SU-DHL-6 (cell line): Measurements from ENCODE around the gene GET4.

Experiments
- H2AFZ ChIP-seq: fragments of 200-600 bp; sonication (generic); 2 replicates; pipeline ENCODE4 v1.6.1; 2014; ENCODE audit warnings: low read depth, mild to moderate bottlenecking, moderate library complexity, mixed read lengths, antibody characterized with exemption, low read length; ENCODE audit not compliant: severe bottlenecking
- H3F3A ChIP-seq: fragments of 200-600 bp; shearing (Covaris generic); 2 replicates; pipeline ENCODE4 v1.6.0; 2016; ENCODE audit warnings: antibody characterized with exemption, mild to moderate bottlenecking; ENCODE audit not compliant: insufficient read depth
- H3K27ac ChIP-seq: fragments of 200-600 bp; sonication (generic); 2 replicates; pipeline ENCODE4 v1.5.1; 2016; ENCODE audit warnings: low read depth, mild to moderate bottlenecking, low read length, moderate library complexity, mixed read lengths
- H3K27me3 ChIP-seq: fragments of 200-600 bp; sonication (generic), shearing (Covaris generic); 2 replicates; pipeline ENCODE4 v1.6.0; 2014; ENCODE audit warnings: mild to moderate bottlenecking, low read length
- H3K36me3 ChIP-seq: fragments of 200-600 bp; sonication (generic); 2 replicates; pipeline ENCODE4 v1.6.1; 2014; ENCODE audit warnings: mild to moderate bottlenecking, low read length, mixed read lengths
- H3K4me2 ChIP-seq: fragments of 300-600, 200-600 bp; shearing (Covaris generic), sonication (generic); 2 replicates; pipeline ENCODE4 v1.6.0; 2014; ENCODE audit warnings: low read length, low read depth, mild to moderate bottlenecking; ENCODE audit not compliant: poor library complexity, severe bottlenecking
- H3K4me3 ChIP-seq: fragments of 200-600 bp; sonication (generic); 2 replicates; pipeline ENCODE4 v1.5.1; 2014; ENCODE audit warnings: antibody characterized with exemption, low read length, mild to moderate bottlenecking, mixed read lengths; ENCODE audit not compliant: insufficient read depth, poor library complexity, severe bottlenecking
- H3K79me2 ChIP-seq: fragments of 200-600 bp; sonication (generic); 2 replicates; pipeline ENCODE4 v1.6.1; 2014; ENCODE audit warnings: mild to moderate bottlenecking, low read length, moderate library complexity; ENCODE audit not compliant: insufficient read depth
- H3K9ac ChIP-seq: fragments of 200-600 bp; sonication (generic); 2 replicates; pipeline ENCODE4 v1.7.0; 2014; ENCODE audit warnings: mild to moderate bottlenecking, low read length
- H3K9me2 ChIP-seq: fragments of 200-600 bp; sonication (generic); replicated peaks from 2 replicates; pipeline ENCODE4 v1.6.1; 2014; ENCODE audit warnings: low read length; ENCODE audit not compliant: insufficient read depth
- H3K9me3 ChIP-seq: fragments of 200-600 bp; sonication (generic); 2 replicates; pipeline ENCODE4 v1.6.1; 2014; ENCODE audit warnings: low read length, mixed read lengths; ENCODE audit not compliant: insufficient read depth
- H4K20me1 ChIP-seq: fragments of 200-600 bp; sonication (generic); 2 replicates; pipeline ENCODE4 v1.6.1; 2014; ENCODE audit warnings: low read depth, mild to moderate bottlenecking, antibody characterized with exemption, low read length, moderate library complexity, mixed read lengths
- EZH2phosphoT487 ChIP-seq: fragments of 200-600 bp; sonication (generic), shearing (Covaris generic); conservative IDR thresholded peaks from 2 replicates; pipeline ENCODE4 v1.6.1; 2018; ENCODE audit warnings: mild to moderate bottlenecking, antibody characterized with exemption, low read length, moderate library complexity, mixed read lengths
- TF ChIP-seq, protein P1 (sequence below): fragments of 200-600 bp; sonication (generic); IDR thresholded peaks from one replicate; pipeline ENCODE4 v1.5.1; 2017; ENCODE audit warnings: antibody characterized with exemption, mild to moderate bottlenecking, low read length, moderate library complexity; ENCODE audit not compliant: insufficient read depth, poor library complexity, severe bottlenecking

The GET4 gene

GRCh38 chr7:901388-902154 is 25.2 kb downstream of the GET4 start:
- H3K9me2 ChIP-seq = no peaks in the 10 kb centered on the region
- no peaks in the 10 kb centered on the region for H3K36me3 ChIP-seq
- H4K20me1 ChIP-seq = no peaks in the 10 kb centered on the region
- no peak for TF ChIP-seq EZH2phosphoT487
- TF ChIP-seq, protein P1, sequence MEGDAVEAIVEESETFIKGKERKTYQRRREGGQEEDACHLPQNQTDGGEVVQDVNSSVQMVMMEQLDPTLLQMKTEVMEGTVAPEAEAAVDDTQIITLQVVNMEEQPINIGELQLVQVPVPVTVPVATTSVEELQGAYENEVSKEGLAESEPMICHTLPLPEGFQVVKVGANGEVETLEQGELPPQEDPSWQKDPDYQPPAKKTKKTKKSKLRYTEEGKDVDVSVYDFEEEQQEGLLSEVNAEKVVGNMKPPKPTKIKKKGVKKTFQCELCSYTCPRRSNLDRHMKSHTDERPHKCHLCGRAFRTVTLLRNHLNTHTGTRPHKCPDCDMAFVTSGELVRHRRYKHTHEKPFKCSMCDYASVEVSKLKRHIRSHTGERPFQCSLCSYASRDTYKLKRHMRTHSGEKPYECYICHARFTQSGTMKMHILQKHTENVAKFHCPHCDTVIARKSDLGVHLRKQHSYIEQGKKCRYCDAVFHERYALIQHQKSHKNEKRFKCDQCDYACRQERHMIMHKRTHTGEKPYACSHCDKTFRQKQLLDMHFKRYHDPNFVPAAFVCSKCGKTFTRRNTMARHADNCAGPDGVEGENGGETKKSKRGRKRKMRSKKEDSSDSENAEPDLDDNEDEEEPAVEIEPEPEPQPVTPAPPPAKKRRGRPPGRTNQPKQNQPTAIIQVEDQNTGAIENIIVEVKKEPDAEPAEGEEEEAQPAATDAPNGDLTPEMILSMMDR = no peak
- H3K9me3 ChIP-seq = no peaks in the 10 kb centered on the region
- no peak overlapping the region for H2AFZ ChIP-seq
- H3K79me2 ChIP-seq = no peaks in the 10 kb centered on the region
- no peak overlapping the region for H3K9ac ChIP-seq
- H3K27me3 ChIP-seq = no peaks in the 10 kb centered on the region
- no peak overlapping the region for H3K4me2 ChIP-seq
- H3K4me3 ChIP-seq = no peak overlapping the region
- H3K27ac ChIP-seq = no peak overlapping the region
- H3F3A ChIP-seq = no peaks in the 10 kb centered on the region

- TF ChIP-seq, protein P1 = no peak
- no peak for TF ChIP-seq EZH2phosphoT487
- Histone ChIP-seq H3K9me2 (no peaks in the 10 kb centered on the region), H3K27ac (no peak overlapping the region), H3F3A (no peaks in the 10 kb centered on the region), H3K9me3 (no peaks in the 10 kb centered on the region), H3K9ac (no peak overlapping the region), H4K20me1 (no peaks in the 10 kb centered on the region), H2AFZ (no peak overlapping the region), H3K79me2 (no peaks in the 10 kb centered on the region), H3K36me3 (no peaks in the 10 kb centered on the region), H3K4me2 (no peak overlapping the region), H3K27me3 (no peaks in the 10 kb centered on the region), H3K4me3 (no peak overlapping the region)
Measured at GRCh38 chr7:902996-903395, 26.6 kb downstream of the GET4 start.

GRCh38 chr7:903921-904755 is 27.8 kb downstream of the GET4 start:
- Histone ChIP-seq H3K27ac (no peak overlapping the region), H3K36me3 (no peaks in the 10 kb centered on the region), H3K9me3 (no peaks in the 10 kb centered on the region), H3K9me2 (no peaks in the 10 kb centered on the region), H3K9ac (no peak overlapping the region), H3F3A (no peaks in the 10 kb centered on the region), H3K27me3 (no peaks in the 10 kb centered on the region), H3K4me3 (no peak overlapping the region), H3K79me2 (no peaks in the 10 kb centered on the region), H2AFZ (no peak overlapping the region), H3K4me2 (no peak overlapping the region), H4K20me1 (no peaks in the 10 kb centered on the region)
- TF ChIP-seq, protein P1 = no peak
- TF ChIP-seq EZH2phosphoT487 = no peak
